Endothelial cell of umbilical vein (primary cell): Measurements from ENCODE around the gene SEPTIN10. TPM values are rescaled to one million over a fixed set of nuclear protein-coding genes. Genes with fewer than 3 reads are reported as not detected.

ENCODE experiments used
- BruUV-seq: library from RNA; stranded (reverse); fragments of 400-500 nt; replicated peaks from 2 replicates; lab custom pipeline; 2021; lab: Mats Ljungman, UMichigan
- CTCF ChIA-PET: fragments of 300-600, 350-600 bp; sonication (Branson Sonifier 250); formaldehyde crosslinking; loops from one replicate; lab custom pipeline; 2021; ENCODE audit warnings: antibody characterized with exemption, inconsistent platforms; lab: Charles Lee
- POLR2A ChIA-PET: fragments of 300-600, 350-600 bp; sonication (Branson Sonifier 250); formaldehyde crosslinking; loops from one replicate; lab custom pipeline; 2021; ENCODE audit warnings: antibody characterized with exemption, inconsistent platforms; lab: Charles Lee
- DNase-seq: peaks from one replicate; pipeline ENCODE4 v3.0.0-alpha.2; 2011; ENCODE audit warnings: low read depth, low spot score
- FAIRE-seq: peaks from 2 replicates; lab custom pipeline; 2011; peaks lifted over from hg19 to GRCh38; lab: Jason Lieb, UNC
- H2AFZ ChIP-seq: 2 replicates; pipeline ENCODE4 v1.6.0; 2012; ENCODE audit warnings: low read depth, low read length, control low read depth, inconsistent platforms
- H3K27ac ChIP-seq: 2 replicates; pipeline ENCODE4 v1.5.1; 2011; ENCODE audit warnings: low read depth, mild to moderate bottlenecking, control low read depth, low read length, moderate library complexity; ENCODE audit not compliant: insufficient read depth
- H3K27me3 ChIP-seq, 2 experiments: 2 replicates each; pipeline versions ENCODE4 v1.6.0 to v1.6.1; 2011; ENCODE audit warnings: low read length in 2 of 2, mixed read lengths in 1 of 2; ENCODE audit not compliant: control insufficient read depth in 2 of 2, insufficient read depth in 2 of 2
- H3K36me3 ChIP-seq, 2 experiments: 2 replicates in 1 of 2; 3 replicates in 1 of 2; pipeline ENCODE4 v1.5.1; 2011; ENCODE audit warnings: low read length in 2 of 2, mild to moderate bottlenecking in 1 of 2, moderate library complexity in 1 of 2; ENCODE audit not compliant: control insufficient read depth in 2 of 2, insufficient read depth in 2 of 2; ENCODE audit errors: extremely low read depth in 1 of 2
- H3K4me1 ChIP-seq: 3 replicates; pipeline ENCODE4 v1.5.1; 2011; ENCODE audit warnings: mild to moderate bottlenecking, low read length; ENCODE audit not compliant: control insufficient read depth, insufficient read depth; ENCODE audit errors: extremely low read depth
- H3K4me2 ChIP-seq: 2 replicates; pipeline ENCODE4 v1.6.1; 2011; ENCODE audit warnings: low read length, control low read depth, mixed read lengths; ENCODE audit not compliant: insufficient read depth
- H3K4me3 ChIP-seq, 3 experiments: fragments of 200-600 bp in 1 of 3; sonication (generic), shearing (Covaris generic) in 1 of 3; replicated peaks in 1 of 3; 2 replicates each; pipeline ENCODE4 v1.5.1; 2011 to 2016; ENCODE audit warnings: control low read depth in 3 of 3, low read length in 3 of 3, mild to moderate bottlenecking in 2 of 3, inconsistent platforms in 1 of 3, low read depth in 1 of 3, moderate library complexity in 1 of 3; ENCODE audit not compliant: insufficient read depth in 1 of 3
- H3K79me2 ChIP-seq: 2 replicates; pipeline ENCODE4 v1.6.0; 2012; ENCODE audit warnings: low read length, inconsistent platforms; ENCODE audit not compliant: control insufficient read depth, insufficient read depth
- H3K9ac ChIP-seq: replicated peaks from 2 replicates; pipeline ENCODE3; 2011; ENCODE audit warnings: low read length, control low read depth; ENCODE audit not compliant: insufficient read depth; ENCODE audit errors: extremely low read depth
- H3K9me1 ChIP-seq: replicated peaks from 3 replicates; pipeline ENCODE4 v1.6.0; 2011; ENCODE audit warnings: mild to moderate bottlenecking, low read length; ENCODE audit not compliant: control insufficient read depth, insufficient read depth; ENCODE audit errors: extremely low read depth
- H3K9me3 ChIP-seq: replicated peaks from 2 replicates; pipeline ENCODE4 v1.5.1; 2012; ENCODE audit warnings: low read length, inconsistent platforms; ENCODE audit not compliant: control insufficient read depth, insufficient read depth
- H4K20me1 ChIP-seq: replicated peaks from 2 replicates; pipeline ENCODE3; 2011; ENCODE audit warnings: mild to moderate bottlenecking, low read length; ENCODE audit not compliant: control insufficient read depth, insufficient read depth; ENCODE audit errors: extremely low read depth
- CTCF ChIP-seq, 2 donors: IDR thresholded peaks; 1 replicate in 1 of 2; 2 replicates in 1 of 2; pipeline ENCODE4 v1.5.1; 2011; ENCODE audit warnings: low read length in 2 of 2, mild to moderate bottlenecking in 2 of 2, moderate library complexity in 2 of 2, control low read depth in 1 of 2, inconsistent platforms in 1 of 2, low read depth in 1 of 2; ENCODE audit not compliant: insufficient read depth in 1 of 2; ENCODE audit errors: extremely low read depth in 1 of 2
- EZH2 ChIP-seq: IDR thresholded peaks from 2 replicates; pipeline ENCODE4 v1.6.1; 2012; ENCODE audit warnings: borderline replicate concordance, low read depth, mild to moderate bottlenecking, moderate library complexity, low read length, inconsistent platforms; ENCODE audit not compliant: severe bottlenecking
- FOS ChIP-seq: IDR thresholded peaks from 2 replicates; pipeline ENCODE4 v1.6.1; 2011; ENCODE audit warnings: mild to moderate bottlenecking, low read length, moderate library complexity, borderline replicate concordance; ENCODE audit not compliant: insufficient read depth
- GATA2 ChIP-seq: IDR thresholded peaks from 2 replicates; pipeline ENCODE4 v1.7.0; 2011; ENCODE audit warnings: low read depth, mild to moderate bottlenecking, moderate library complexity, mixed read lengths, low read length; ENCODE audit not compliant: insufficient read length, insufficient read depth
- MAX ChIP-seq: IDR thresholded peaks from 2 replicates; pipeline ENCODE4 v1.6.1; 2011; ENCODE audit not compliant: insufficient read depth, insufficient read length
- MYC ChIP-seq: IDR thresholded peaks from one replicate; pipeline ENCODE4 v1.6.1; 2011; ENCODE audit warnings: mild to moderate bottlenecking, low read depth, low read length
- POLR2A ChIP-seq: IDR thresholded peaks from 2 replicates; pipeline ENCODE4 v1.6.1; 2012; ENCODE audit warnings: low read depth, mild to moderate bottlenecking, control low read depth, low read length
- dilution Hi-C: fragments of 300-500 bp; cut with MboI; formaldehyde crosslinking; loops from one replicate; pipeline ENCODE4 v1.15.0; 2019; ENCODE audit warnings: low sequenced_read_pairs; ENCODE audit not compliant: extremely low pct_ligation_motif_present
- intact Hi-C: fragments of 100-400 bp; cut with micrococcal nuclease; formaldehyde crosslinking; loops from one replicate; pipeline ENCODE4 v1.10.0; 2022
- polyA plus RNA-seq, 4 experiments: library from polyadenylated mRNA; depleted of rRNA in 3 of 4; stranded (reverse) in 3 of 4; unstranded in 1 of 4; fragments of >200 nt; gene quantifications; 2 replicates each; pipeline versions ENCODE4 v1.2.1 to v1.2.3, GENCODE V29; 2011 to 2012; ENCODE audit warnings: missing spikeins in 1 of 4
- total RNA-seq: library from RNA; stranded (reverse); gene quantifications from 2 replicates; pipeline ENCODE4 v1.2.3, GENCODE V29; 2021

The SEPTIN10 gene
- total and polyA plus RNA-seq, 2 donors (not counting 3 experiments of a cell fraction or from before 2014, with no cell fraction given), result 26.1 to 121 TPM

GRCh38 chr2:109615637-109616144 lies 1.9 kb upstream of the SEPTIN10 start:
- Histone ChIP-seq H2AFZ (no peak overlapping the region), H3K4me1 (peaks cover 31% of the 10 kb centered on the region), H3K9me1 (no peaks in the 10 kb centered on the region), H3K27me3 (no peaks in the 10 kb centered on the region), H3K27ac (no peak overlapping the region), H3K79me2 (peaks cover 43% of the 10 kb centered on the region), H3K4me2 (peak overlapping the region; percentile 64), H3K9me3 (no peaks in the 10 kb centered on the region), H3K36me3 (no peaks in the 10 kb centered on the region), H3K9ac (no peak overlapping the region), H4K20me1 (no peaks in the 10 kb centered on the region), H3K4me3 (peak overlapping the region in 2 of 3 experiments; percentile 48 to 81)
- dilution Hi-C loops (no loop called here), intact Hi-C loops (no loop called here)
- no peak for DNase-seq
- TF ChIP-seq MAX, result no peak
- TF ChIP-seq CTCF (IDR thresholded peaks at IDR 0.05; ENCODE audit: extremely low read depth in 1 of 2, insufficient read depth in 1 of 2, low read depth in 1 of 2, low read length in 2 of 2), result peak in 1 of 2 donors; percentile 9
- no peak for TF ChIP-seq EZH2
- no peak for TF ChIP-seq GATA2
- no peak for TF ChIP-seq MYC
- TF ChIP-seq POLR2A, result no peak
- TF ChIP-seq FOS, result no peak
- POLR2A ChIA-PET, result no interaction called here
- CTCF ChIA-PET, result interaction anchor here (3.5 kb wide), 1 partner anchor 70 kb away, joined by 46 read pairs; no protein-coding TSS in a partner anchor
- FAIRE-seq, result no peak
- BruUV-seq, result no TSS peak
